ENCODE data around the gene IVNS1ABP. TPM values are rescaled to one million over a fixed set of nuclear protein-coding genes. Genes with fewer than 3 reads are reported as not detected.

The IVNS1ABP gene
- total and polyA plus RNA-seq, 5 donors from 2014 or later: 66.9 to 373 (median 81.3) TPM

DNA sequence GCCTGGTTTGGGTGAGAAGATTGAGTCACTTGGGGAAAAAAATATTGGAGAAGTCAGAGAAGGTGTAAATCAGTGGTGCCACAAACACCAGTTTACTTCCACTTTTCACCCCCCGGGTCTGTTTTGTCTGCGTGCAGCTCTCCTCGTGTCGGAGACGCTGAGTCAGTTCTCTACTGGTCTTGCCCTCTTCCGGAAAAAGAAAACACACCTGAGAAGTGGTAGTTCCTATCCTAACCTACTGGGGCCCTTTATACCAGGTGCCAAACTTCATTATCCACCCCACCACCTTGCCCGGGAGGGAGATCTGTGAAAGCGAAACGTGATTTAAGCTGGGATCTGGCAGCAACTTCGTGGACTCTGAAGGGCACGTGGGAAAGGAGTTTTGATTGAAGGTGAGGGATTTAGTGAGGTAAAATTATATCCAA, 855 bp upstream of the IVNS1ABP start:
- no peaks in the 10 kb centered on the region for H3K36me3 Mint-ChIP-seq
- H3K27ac Mint-ChIP-seq: peak overlapping the region; percentile 96 to 100 (median 99)
- Histone ChIP-seq H3K9me3 (ENCODE audit: control insufficient read depth in 2 of 2, low read length in 2 of 2) (no peaks in the 10 kb centered on the region), H3K27me3 (ENCODE audit: control insufficient read depth, insufficient read depth, low read length) (no peaks in the 10 kb centered on the region), H3K36me3 (ENCODE audit: control insufficient read depth, insufficient read depth, low read length) (no peaks in the 10 kb centered on the region), H3K4me3 (ENCODE audit: low read depth, low read length) (peak overlapping the region; percentile 71), H3K27ac (ENCODE audit: insufficient read depth, low read length, poor library complexity, severe bottlenecking) (peak overlapping the region; percentile 99), H3K4me1 (ENCODE audit: control insufficient read depth, insufficient read depth, low read length, poor library complexity, severe bottlenecking) (peaks cover 34% of the 10 kb centered on the region)
- DNase-seq: peak; percentile 64 to 93 (median 81)
- peaks cover 20 to 52% (median 34%) of the 10 kb centered on the region in 4 donors for H3K4me1 Mint-ChIP-seq
- no peaks in the 10 kb centered on the region for H3K27me3 Mint-ChIP-seq
- H3K9me3 Mint-ChIP-seq: peaks cover 0 to 2% (median 0%) of the 10 kb centered on the region in 7 donors
- ATAC-seq (ENCODE audit: low read depth in 2 of 2): peak; percentile 54 to 56
- peak overlapping the region; percentile 95 to 98 (median 97) for H3K4me3 Mint-ChIP-seq

DNA sequence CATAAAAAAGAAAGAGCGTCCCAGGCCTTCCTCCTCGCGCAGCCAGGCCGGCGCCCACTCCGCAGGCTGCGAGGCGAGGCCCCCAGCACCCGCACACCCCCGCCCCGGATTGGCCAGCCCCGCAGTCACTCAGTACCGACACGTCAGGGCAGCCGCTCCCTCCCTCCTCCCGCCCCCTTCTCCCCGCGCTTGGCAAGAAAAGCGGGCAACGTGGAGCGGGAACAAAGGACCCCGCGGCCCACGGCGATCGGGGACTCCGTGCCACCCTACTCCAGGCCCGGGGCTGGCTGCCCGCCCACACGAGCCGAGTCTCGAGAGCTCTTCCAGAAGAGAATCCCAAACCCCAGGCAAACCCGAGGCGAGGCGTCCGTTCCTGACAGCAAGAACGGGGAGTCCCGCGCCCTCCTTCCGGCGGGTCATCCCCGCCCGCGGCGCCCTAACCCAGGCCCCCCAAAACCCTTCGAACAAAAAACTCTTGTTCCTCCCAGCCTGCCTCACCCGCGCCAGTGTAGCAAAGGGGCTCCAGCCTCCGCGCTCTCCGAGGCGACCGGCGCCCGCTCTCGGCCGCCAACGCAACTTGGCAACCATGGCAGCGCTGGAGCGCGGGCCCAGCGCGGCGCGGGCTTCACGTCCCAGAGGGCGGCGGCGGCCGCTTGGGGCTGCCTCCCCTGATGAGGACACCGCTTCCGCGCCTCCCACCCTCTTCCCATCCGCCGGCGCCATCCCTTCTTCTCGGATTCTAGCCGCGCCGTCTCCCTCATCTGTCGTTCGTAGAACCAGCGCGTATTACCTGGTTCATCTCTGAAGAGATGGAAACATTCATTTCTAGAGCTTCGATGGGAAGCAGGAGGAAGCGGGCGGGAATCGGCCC, 645 bp downstream of the IVNS1ABP start:
- Histone ChIP-seq H3K27me3 (ENCODE audit: control insufficient read depth, insufficient read depth, low read length) (no peaks in the 10 kb centered on the region), H3K9me3 (ENCODE audit: control insufficient read depth in 2 of 2, low read length in 2 of 2) (no peaks in the 10 kb centered on the region), H3K27ac (ENCODE audit: insufficient read depth, low read length, poor library complexity, severe bottlenecking) (peak overlapping the region; percentile 99), H3K4me1 (ENCODE audit: control insufficient read depth, insufficient read depth, low read length, poor library complexity, severe bottlenecking) (peaks cover 49% of the 10 kb centered on the region), H3K4me3 (ENCODE audit: low read depth, low read length) (peak overlapping the region; percentile 100), H3K36me3 (ENCODE audit: control insufficient read depth, insufficient read depth, low read length) (peaks cover 1% of the 10 kb centered on the region)
- H3K4me1 Mint-ChIP-seq: peaks cover 31 to 67% (median 46%) of the 10 kb centered on the region in 4 donors
- peak overlapping the region; percentile 95 to 98 (median 97) for H3K4me3 Mint-ChIP-seq
- peaks cover 0 to 2% (median 0%) of the 10 kb centered on the region in 7 donors for H3K9me3 Mint-ChIP-seq
- DNase-seq (peak; percentile 87 to 92 (median 87)), ATAC-seq (ENCODE audit: low read depth in 2 of 2) (peak; percentile 38 to 46)
- H3K27me3 Mint-ChIP-seq: no peaks in the 10 kb centered on the region
- H3K36me3 Mint-ChIP-seq: no peaks in the 10 kb centered on the region
- peak overlapping the region; percentile 99 to 100 (median 99) for H3K27ac Mint-ChIP-seq

GRCh38 chr1:185315445-185316071, 1.5 kb downstream of the IVNS1ABP start:
- peak overlapping the region; percentile 92 to 100 (median 99) for H3K27ac Mint-ChIP-seq
- H3K27me3 ChIP-seq (ENCODE audit: control insufficient read depth, insufficient read depth, low read length): no peaks in the 10 kb centered on the region
- H3K9me3 Mint-ChIP-seq: no peaks in the 10 kb centered on the region
- peak overlapping the region; percentile 99 for H3K27ac ChIP-seq (ENCODE audit: insufficient read depth, low read length, poor library complexity, severe bottlenecking)
- H3K27me3 Mint-ChIP-seq: no peaks in the 10 kb centered on the region
- peaks cover 53% of the 10 kb centered on the region for H3K4me1 ChIP-seq (ENCODE audit: control insufficient read depth, insufficient read depth, low read length, poor library complexity, severe bottlenecking)
- H3K4me3 ChIP-seq (ENCODE audit: low read depth, low read length): peak overlapping the region; percentile 100
- ATAC-seq (ENCODE audit: low read depth in 2 of 2) (no peak), DNase-seq (no peak)
- peaks cover 31 to 73% (median 49%) of the 10 kb centered on the region in 4 donors for H3K4me1 Mint-ChIP-seq
- H3K36me3 ChIP-seq (ENCODE audit: control insufficient read depth, insufficient read depth, low read length): peaks cover 9% of the 10 kb centered on the region
- H3K9me3 ChIP-seq (ENCODE audit: control insufficient read depth in 2 of 2, low read length in 2 of 2): no peaks in the 10 kb centered on the region
- H3K4me3 Mint-ChIP-seq: peak overlapping the region; percentile 95 to 98 (median 97)
- peaks cover 4% of the 10 kb centered on the region for H3K36me3 Mint-ChIP-seq

GRCh38 chr1:185314411-185314810, 2.6 kb downstream of the IVNS1ABP start:
- H3K27ac ChIP-seq (ENCODE audit: insufficient read depth, low read length, poor library complexity, severe bottlenecking): no peak overlapping the region
- Mint-ChIP-seq H3K9me3 (no peaks in the 10 kb centered on the region), H3K4me1 (peaks cover 35 to 80% (median 48%) of the 10 kb centered on the region in 4 donors), H3K27me3 (no peaks in the 10 kb centered on the region), H3K36me3 (peaks cover 4% of the 10 kb centered on the region), H3K27ac (peak overlapping the region; percentile 15 to 100 (median 83)), H3K4me3 (peak overlapping the region; percentile 95 to 98 (median 97))
- H3K9me3 ChIP-seq (ENCODE audit: control insufficient read depth in 2 of 2, low read length in 2 of 2): no peaks in the 10 kb centered on the region
- peak overlapping the region; percentile 100 for H3K4me3 ChIP-seq (ENCODE audit: low read depth, low read length)
- H3K27me3 ChIP-seq (ENCODE audit: control insufficient read depth, insufficient read depth, low read length): no peaks in the 10 kb centered on the region
- DNase-seq (no peak), ATAC-seq (ENCODE audit: low read depth in 2 of 2) (no peak)
- peaks cover 61% of the 10 kb centered on the region for H3K4me1 ChIP-seq (ENCODE audit: control insufficient read depth, insufficient read depth, low read length, poor library complexity, severe bottlenecking)
- H3K36me3 ChIP-seq (ENCODE audit: control insufficient read depth, insufficient read depth, low read length): peaks cover 19% of the 10 kb centered on the region

DNA sequence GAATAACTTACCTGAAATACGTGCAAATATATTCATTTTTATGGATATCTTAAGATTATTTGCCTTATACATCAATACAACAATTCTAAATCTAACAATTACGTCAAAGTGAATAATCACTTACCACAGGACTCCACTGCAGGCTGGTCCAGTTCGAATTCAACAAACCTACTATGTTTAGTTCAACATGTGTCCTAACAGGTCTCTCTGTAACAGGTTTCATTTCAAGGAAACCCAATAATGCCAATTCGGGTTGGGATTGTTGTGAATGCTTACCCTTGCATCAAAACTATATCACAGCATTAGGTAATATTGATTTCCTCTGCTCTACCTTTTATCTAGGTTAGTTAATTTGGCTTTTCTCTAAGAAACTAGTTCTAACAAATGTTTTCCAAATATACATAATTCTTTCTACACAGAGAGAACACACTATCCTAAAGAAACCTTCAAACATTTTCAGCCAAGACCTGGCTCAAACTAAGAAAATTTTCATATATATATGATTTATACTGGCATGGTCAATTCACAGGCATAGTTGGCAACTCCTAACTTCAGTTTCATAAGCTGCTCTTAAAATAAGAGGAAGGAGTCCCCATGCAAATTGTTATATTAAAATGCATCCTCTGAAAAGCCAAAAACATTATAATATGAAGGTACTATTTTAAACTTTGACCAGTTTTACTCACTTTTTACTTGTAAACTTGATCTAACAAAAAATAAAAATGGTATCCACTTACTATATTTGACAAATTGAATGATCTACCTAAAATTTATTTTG, 4.5 kb downstream of the IVNS1ABP start:
- Mint-ChIP-seq H3K36me3 (peaks cover 15% of the 10 kb centered on the region), H3K27ac (peak overlapping the region; percentile 26 to 100 (median 43)), H3K4me3 (peak overlapping the region; percentile 95 to 98 (median 97)), H3K4me1 (peaks cover 35 to 74% (median 44%) of the 10 kb centered on the region in 4 donors), H3K9me3 (no peaks in the 10 kb centered on the region), H3K27me3 (no peaks in the 10 kb centered on the region)
- ATAC-seq (ENCODE audit: low read depth in 2 of 2) (no peak), DNase-seq (no peak)
- Histone ChIP-seq H3K9me3 (ENCODE audit: control insufficient read depth in 2 of 2, low read length in 2 of 2) (no peaks in the 10 kb centered on the region), H3K4me3 (ENCODE audit: low read depth, low read length) (peak overlapping the region; percentile 100), H3K36me3 (ENCODE audit: control insufficient read depth, insufficient read depth, low read length) (peaks cover 38% of the 10 kb centered on the region), H3K27me3 (ENCODE audit: control insufficient read depth, insufficient read depth, low read length) (no peaks in the 10 kb centered on the region), H3K4me1 (ENCODE audit: control insufficient read depth, insufficient read depth, low read length, poor library complexity, severe bottlenecking) (peaks cover 53% of the 10 kb centered on the region), H3K27ac (ENCODE audit: insufficient read depth, low read length, poor library complexity, severe bottlenecking) (peak overlapping the region; percentile 39)

GRCh38 chr1:185311589-185312225, 5.3 kb downstream of the IVNS1ABP start:
- H3K36me3 ChIP-seq (ENCODE audit: control insufficient read depth, insufficient read depth, low read length): peaks cover 46% of the 10 kb centered on the region
- H3K36me3 Mint-ChIP-seq: peaks cover 22% of the 10 kb centered on the region

GRCh38 chr1:185309566-185309965, 7.5 kb downstream of the IVNS1ABP start:
- no peak overlapping the region for H3K4me3 Mint-ChIP-seq
- H3K27me3 Mint-ChIP-seq: peaks cover 5% of the 10 kb centered on the region
- peaks cover 44 to 71% (median 48%) of the 10 kb centered on the region in 4 donors for H3K4me1 Mint-ChIP-seq
- no peaks in the 10 kb centered on the region for H3K9me3 Mint-ChIP-seq
- Histone ChIP-seq H3K36me3 (ENCODE audit: control insufficient read depth, insufficient read depth, low read length) (peaks cover 68% of the 10 kb centered on the region), H3K9me3 (ENCODE audit: control insufficient read depth in 2 of 2, low read length in 2 of 2) (no peaks in the 10 kb centered on the region), H3K27me3 (ENCODE audit: control insufficient read depth, insufficient read depth, low read length) (no peaks in the 10 kb centered on the region), H3K4me3 (ENCODE audit: low read depth, low read length) (no peak overlapping the region), H3K27ac (ENCODE audit: insufficient read depth, low read length, poor library complexity, severe bottlenecking) (peak overlapping the region; percentile 47), H3K4me1 (ENCODE audit: control insufficient read depth, insufficient read depth, low read length, poor library complexity, severe bottlenecking) (peaks cover 46% of the 10 kb centered on the region)
- H3K36me3 Mint-ChIP-seq: peaks cover 43% of the 10 kb centered on the region
- no peak overlapping the region for H3K27ac Mint-ChIP-seq
- DNase-seq (no peak), ATAC-seq (ENCODE audit: low read depth in 2 of 2) (no peak)

More at GRCh38 chr1:185311589-185312225, 5.3 kb downstream of the IVNS1ABP start:
- Histone ChIP-seq H3K27ac (ENCODE audit: insufficient read depth, low read length, poor library complexity, severe bottlenecking) (no peak overlapping the region), H3K9me3 (ENCODE audit: control insufficient read depth in 2 of 2, low read length in 2 of 2) (no peaks in the 10 kb centered on the region), H3K27me3 (ENCODE audit: control insufficient read depth, insufficient read depth, low read length) (no peaks in the 10 kb centered on the region), H3K4me3 (ENCODE audit: low read depth, low read length) (peak overlapping the region; percentile 100), H3K4me1 (ENCODE audit: control insufficient read depth, insufficient read depth, low read length, poor library complexity, severe bottlenecking) (peaks cover 51% of the 10 kb centered on the region)
- Mint-ChIP-seq H3K27me3 (peaks cover 5% of the 10 kb centered on the region), H3K9me3 (no peaks in the 10 kb centered on the region), H3K4me1 (peaks cover 35 to 74% (median 46%) of the 10 kb centered on the region in 4 donors), H3K4me3 (peak overlapping the region; percentile 95 to 98 (median 97)), H3K27ac (peak overlapping the region in 2 of 3 donors; percentile 39 to 43)
- no peak for DNase-seq
- ATAC-seq (ENCODE audit: low read depth in 2 of 2): no peak

All from CD4-positive, CD25-positive, alpha-beta regulatory T cell (primary cell).